ENCODE measurements around the gene EPHA7.

The EPHA7 gene

GRCh38 chr6:93322651-93323050, 96.7 kb downstream of the EPHA7 start:
- DNase-seq = no peak

GRCh38 chr6:93319304-93319703, 100.1 kb downstream of the EPHA7 start:
- no peak for DNase-seq

- DNase-seq = no peak
These were observed 101.2 kb downstream of the EPHA7 start for GRCh38 chr6:93318121-93318520.

- no peak for DNase-seq
These were observed 101.8 kb downstream of the EPHA7 start for GRCh38 chr6:93317592-93317991.

- no peak for DNase-seq
These were observed 111.6 kb downstream of the EPHA7 start for GRCh38 chr6:93307505-93308409.

- no peak for DNase-seq
These were observed 114.3 kb downstream of the EPHA7 start for GRCh38 chr6:93305088-93305487.

- DNase-seq = no peak
These were observed 114.9 kb downstream of the EPHA7 start for GRCh38 chr6:93304505-93304904.

GRCh38 chr6:93300661-93301060, 118.7 kb downstream of the EPHA7 start:
- DNase-seq = no peak

GRCh38 chr6:93299622-93300021, 119.7 kb downstream of the EPHA7 start:
- DNase-seq = no peak

GRCh38 chr6:93295631-93296030, 123.7 kb downstream of the EPHA7 start:
- no peak for DNase-seq

- DNase-seq = no peak
These were observed 124.5 kb downstream of the EPHA7 start for GRCh38 chr6:93294879-93295278.

GRCh38 chr6:93293872-93294271, 125.5 kb downstream of the EPHA7 start:
- peak; percentile 88 for DNase-seq

- DNase-seq = no peak
These were observed 125.9 kb downstream of the EPHA7 start for GRCh38 chr6:93293460-93293859.

GRCh38 chr6:93282521-93283031, 136.8 kb downstream of the EPHA7 start:
- no peak for DNase-seq

- DNase-seq = no peak
These were observed 141.1 kb downstream of the EPHA7 start for GRCh38 chr6:93278241-93278640.

GRCh38 chr6:93272896-93273295, 146.5 kb downstream of the EPHA7 start:
- DNase-seq = no peak

GRCh38 chr6:93272211-93272610, 147.1 kb downstream of the EPHA7 start:
- DNase-seq = no peak

- no peak for DNase-seq
These were observed 153.1 kb downstream of the EPHA7 start for GRCh38 chr6:93266116-93266817.

GRCh38 chr6:93260881-93261280, 158.5 kb downstream of the EPHA7 start:
- DNase-seq = no peak

GRCh38 chr6:93259332-93259731, 160.0 kb downstream of the EPHA7 start:
- DNase-seq = no peak

- DNase-seq = no peak
These were observed 166.4 kb downstream of the EPHA7 start for GRCh38 chr6:93252930-93253329.

- no peak for DNase-seq
These were observed 170.7 kb downstream of the EPHA7 start for GRCh38 chr6:93248631-93249030.

GRCh38 chr6:93243231-93243778, 176.1 kb downstream of the EPHA7 start:
- DNase-seq = no peak

GRCh38 chr6:93242049-93242448, 177.3 kb downstream of the EPHA7 start:
- DNase-seq = no peak

All from NCI-H1436 treated with DMSO at 0.1 percent for 48 hours (cell line).